Astrocyte of the cerebellum (primary cell): ENCODE data around the gene GRID2.

Source experiments
- DNase-seq: peaks from one replicate; pipeline ENCODE4 v3.0.0-alpha.2; 2011; ENCODE audit warnings: low read depth
- H3K4me3 ChIP-seq: 2 replicates; pipeline ENCODE4 v1.5.1; 2011; ENCODE audit warnings: mild to moderate bottlenecking, low read depth, low read length, moderate library complexity
- in situ Hi-C: cut with HindIII; loops from 2 replicates; pipeline ENCODE4 v1.10.0; 2017; ENCODE audit warnings: low sequenced_read_pairs
- TF ChIP-seq, protein P1 (sequence below): IDR thresholded peaks from 2 replicates; pipeline ENCODE4 v1.5.1; 2012; ENCODE audit warnings: low read length, low read depth, moderate library complexity, mild to moderate bottlenecking; ENCODE audit errors: missing control alignments

Gene GRID2

DNA sequence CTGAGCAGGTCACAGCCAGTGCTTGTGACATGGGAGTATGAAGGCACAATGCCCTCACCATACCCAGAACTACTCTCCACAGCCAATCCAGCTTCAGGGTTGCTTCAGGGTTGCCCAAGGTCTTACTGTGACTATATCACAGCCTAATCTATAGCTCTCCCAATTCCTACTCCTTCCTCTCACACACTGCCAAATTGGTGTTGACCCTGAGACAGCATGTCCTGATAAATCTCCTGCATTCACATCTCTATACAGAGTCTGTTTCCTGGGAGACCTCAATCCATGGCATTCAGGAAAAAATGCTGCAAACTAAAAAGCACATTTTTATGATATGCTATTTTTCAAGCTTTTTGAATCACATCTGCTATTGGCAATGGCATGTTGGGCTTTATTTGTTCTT lies 456.7 kb downstream of the GRID2 start:
- TF ChIP-seq, protein P1, sequence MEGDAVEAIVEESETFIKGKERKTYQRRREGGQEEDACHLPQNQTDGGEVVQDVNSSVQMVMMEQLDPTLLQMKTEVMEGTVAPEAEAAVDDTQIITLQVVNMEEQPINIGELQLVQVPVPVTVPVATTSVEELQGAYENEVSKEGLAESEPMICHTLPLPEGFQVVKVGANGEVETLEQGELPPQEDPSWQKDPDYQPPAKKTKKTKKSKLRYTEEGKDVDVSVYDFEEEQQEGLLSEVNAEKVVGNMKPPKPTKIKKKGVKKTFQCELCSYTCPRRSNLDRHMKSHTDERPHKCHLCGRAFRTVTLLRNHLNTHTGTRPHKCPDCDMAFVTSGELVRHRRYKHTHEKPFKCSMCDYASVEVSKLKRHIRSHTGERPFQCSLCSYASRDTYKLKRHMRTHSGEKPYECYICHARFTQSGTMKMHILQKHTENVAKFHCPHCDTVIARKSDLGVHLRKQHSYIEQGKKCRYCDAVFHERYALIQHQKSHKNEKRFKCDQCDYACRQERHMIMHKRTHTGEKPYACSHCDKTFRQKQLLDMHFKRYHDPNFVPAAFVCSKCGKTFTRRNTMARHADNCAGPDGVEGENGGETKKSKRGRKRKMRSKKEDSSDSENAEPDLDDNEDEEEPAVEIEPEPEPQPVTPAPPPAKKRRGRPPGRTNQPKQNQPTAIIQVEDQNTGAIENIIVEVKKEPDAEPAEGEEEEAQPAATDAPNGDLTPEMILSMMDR = no peak
- no peak for DNase-seq
- in situ Hi-C loops = no loop called here
- no peak overlapping the region for H3K4me3 ChIP-seq

DNA sequence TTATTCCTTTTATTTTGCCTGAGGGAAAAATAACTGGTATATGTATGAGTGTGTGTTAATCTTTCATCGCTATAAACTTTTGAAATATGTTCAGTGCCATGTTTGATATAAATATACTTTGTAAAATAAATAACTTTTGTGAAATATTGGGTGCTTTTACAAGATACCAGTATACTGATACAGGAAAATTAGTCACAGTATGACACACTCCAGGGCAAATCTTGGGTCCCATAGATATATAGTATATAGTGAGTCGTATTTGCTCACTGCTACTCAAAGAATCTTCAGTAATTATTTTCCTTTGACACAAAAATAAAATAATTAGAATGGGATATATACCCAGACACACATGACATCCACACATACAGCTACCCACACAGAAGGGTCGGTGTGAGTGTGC lies 472.3 kb downstream of the GRID2 start:
- TF ChIP-seq, protein P1 = no peak
- in situ Hi-C loops = no loop called here
- DNase-seq = no peak
- no peak overlapping the region for H3K4me3 ChIP-seq

DNA sequence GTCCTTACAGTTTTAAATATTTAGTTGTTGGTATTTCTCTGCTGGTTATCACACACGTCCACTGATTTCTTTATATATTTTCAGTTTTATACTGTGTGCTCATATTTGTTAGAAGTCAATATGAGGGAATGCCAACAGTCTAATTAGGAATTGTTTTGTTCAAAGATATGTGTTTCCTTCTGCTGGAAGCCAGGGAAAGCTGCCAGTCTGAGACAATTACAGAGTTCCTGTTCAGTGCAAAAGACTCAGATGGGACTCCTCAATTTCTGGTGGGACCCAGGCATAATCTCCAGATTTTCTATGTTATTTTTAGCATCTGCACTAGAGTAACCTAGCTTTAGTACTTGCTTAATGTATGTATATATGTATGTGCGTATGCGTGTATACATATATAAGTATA lies 486.0 kb downstream of the GRID2 start:
- no peak for DNase-seq
- H3K4me3 ChIP-seq = no peak overlapping the region
- in situ Hi-C loops = no loop called here
- TF ChIP-seq, protein P1 = no peak

DNA sequence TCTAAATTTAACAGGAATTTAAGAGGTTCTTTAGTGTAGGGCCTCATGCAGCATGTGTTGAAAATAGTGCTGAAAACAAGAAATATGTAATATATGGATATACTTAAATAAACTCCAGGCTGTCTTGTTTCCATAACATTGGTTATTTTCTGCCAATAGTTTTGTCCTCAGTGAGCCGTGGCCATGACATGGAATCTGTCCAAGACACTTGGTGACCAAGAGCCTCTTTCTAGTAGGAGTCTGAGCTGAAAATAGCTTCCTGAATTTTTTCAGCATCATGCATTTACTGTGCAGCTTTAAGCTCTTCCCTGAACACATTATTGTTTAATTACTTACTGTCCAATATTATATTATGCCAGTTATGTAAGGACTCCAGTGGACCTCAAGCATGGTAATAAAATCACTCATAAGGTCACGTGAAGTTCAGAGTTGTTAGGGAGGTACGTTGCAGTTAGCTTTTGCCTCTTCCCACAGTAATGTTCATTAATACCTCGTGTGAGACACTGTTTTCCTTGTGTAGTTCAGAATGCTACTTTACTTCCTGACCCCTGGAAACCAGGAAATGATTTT lies 488.2 kb downstream of the GRID2 start:
- H3K4me3 ChIP-seq = no peak overlapping the region
- DNase-seq = no peak
- TF ChIP-seq, protein P1 = no peak
- in situ Hi-C loops = no loop called here

DNA sequence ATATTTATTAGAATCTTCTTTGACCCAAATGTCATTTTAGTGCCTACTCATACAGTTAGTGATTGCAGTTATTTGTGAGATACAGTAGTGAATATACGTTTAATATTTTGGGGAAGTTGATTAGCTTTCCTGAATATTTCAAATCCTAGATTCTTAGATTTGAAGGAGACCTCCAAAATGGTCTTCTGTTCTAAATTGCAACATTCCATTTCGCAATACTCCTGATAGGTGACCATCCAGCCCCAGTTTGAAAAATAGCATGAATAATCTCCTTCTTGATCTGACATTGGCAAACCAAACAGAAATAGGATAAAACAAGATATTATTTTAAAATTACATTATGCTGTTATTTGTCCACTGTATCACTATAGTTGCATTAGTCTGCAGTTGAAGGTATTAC lies 505.6 kb downstream of the GRID2 start:
- TF ChIP-seq, protein P1 = no peak
- in situ Hi-C loops = no loop called here
- no peak overlapping the region for H3K4me3 ChIP-seq
- no peak for DNase-seq

DNA sequence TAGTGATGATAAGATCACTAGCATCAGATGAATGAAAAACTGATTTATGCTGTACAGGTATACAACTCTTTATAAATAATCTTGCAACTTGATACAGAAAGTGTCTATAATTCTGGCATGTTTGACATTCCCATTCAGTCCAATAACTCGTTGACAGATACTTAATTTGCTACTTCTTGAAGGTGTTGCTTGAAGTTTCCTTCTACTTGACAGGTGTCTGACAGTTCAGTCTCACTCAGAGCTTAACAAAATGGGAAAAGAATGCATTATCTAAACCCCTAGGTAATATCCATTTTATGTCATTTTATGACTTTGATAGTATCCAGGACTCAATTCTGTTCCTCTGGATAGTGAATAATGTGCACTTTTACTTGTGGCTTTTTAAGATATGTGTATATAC lies 508.9 kb downstream of the GRID2 start:
- no peak for DNase-seq
- TF ChIP-seq, protein P1 = no peak
- no peak overlapping the region for H3K4me3 ChIP-seq
- in situ Hi-C loops = no loop called here

DNA sequence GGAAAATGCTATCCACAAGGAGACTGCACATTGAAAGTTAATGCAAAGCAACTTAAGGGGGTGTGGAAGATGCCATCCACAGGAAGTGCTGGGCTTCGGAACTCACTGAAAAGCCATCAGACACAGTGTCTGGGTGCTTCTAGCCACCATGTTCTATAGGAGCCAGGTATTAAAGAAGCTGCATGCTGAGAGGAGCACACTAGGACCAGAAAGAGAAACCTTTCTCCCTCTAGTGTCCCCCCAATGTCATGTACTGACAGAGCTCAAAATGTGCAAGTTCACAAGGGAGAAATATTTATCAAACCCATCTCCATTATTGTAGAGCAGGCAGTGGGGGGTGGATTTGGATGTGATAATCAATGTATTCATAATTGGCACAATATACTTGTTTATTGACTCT lies 510.9 kb downstream of the GRID2 start:
- TF ChIP-seq, protein P1 = no peak
- H3K4me3 ChIP-seq = no peak overlapping the region
- in situ Hi-C loops = no loop called here
- no peak for DNase-seq
